B cell (primary cell): ENCODE measurements around the gene ERMARD.

ENCODE experiments used
- CTCF ChIP-seq: fragments of 200-600 bp; IDR thresholded peaks from one replicate; pipeline ENCODE4 v1.8.0; 2022; ENCODE audit warnings: antibody characterized with exemption, mild to moderate bottlenecking
- EZH2 ChIP-seq: IDR thresholded peaks from 2 replicates; pipeline ENCODE4 v1.6.1; 2012; ENCODE audit warnings: borderline replicate concordance, low read depth, mild to moderate bottlenecking, moderate library complexity, low read length; ENCODE audit not compliant: insufficient read depth, poor library complexity, severe bottlenecking

- TF ChIP-seq CTCF (no peak), EZH2 (no peak)
Measured at GRCh38 chr6:169741344-169741743, 10.1 kb upstream of the ERMARD start.
